ENCODE measurements around the gene TMEM100.

DNA sequence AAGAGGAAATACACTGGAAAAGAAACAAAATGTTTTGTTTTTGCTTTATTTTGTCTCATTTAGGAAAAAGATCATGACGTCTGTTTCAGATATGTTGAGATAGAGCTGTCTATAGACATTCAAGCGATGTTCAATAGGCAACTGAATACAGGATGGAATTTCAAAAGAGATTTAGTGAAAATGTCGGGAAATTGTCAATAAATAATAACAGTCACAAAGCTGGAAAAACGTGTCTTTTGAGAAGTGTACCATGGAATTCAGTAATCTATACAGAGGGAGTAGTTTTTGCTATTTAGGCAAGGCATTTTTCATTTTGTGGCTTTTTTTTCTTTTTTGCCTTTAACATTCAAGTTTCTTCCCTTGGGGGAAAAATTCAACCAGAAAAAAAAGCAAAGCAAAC, 33.0 kb downstream of the TMEM100 start:
- TF ChIP-seq, protein P1, sequence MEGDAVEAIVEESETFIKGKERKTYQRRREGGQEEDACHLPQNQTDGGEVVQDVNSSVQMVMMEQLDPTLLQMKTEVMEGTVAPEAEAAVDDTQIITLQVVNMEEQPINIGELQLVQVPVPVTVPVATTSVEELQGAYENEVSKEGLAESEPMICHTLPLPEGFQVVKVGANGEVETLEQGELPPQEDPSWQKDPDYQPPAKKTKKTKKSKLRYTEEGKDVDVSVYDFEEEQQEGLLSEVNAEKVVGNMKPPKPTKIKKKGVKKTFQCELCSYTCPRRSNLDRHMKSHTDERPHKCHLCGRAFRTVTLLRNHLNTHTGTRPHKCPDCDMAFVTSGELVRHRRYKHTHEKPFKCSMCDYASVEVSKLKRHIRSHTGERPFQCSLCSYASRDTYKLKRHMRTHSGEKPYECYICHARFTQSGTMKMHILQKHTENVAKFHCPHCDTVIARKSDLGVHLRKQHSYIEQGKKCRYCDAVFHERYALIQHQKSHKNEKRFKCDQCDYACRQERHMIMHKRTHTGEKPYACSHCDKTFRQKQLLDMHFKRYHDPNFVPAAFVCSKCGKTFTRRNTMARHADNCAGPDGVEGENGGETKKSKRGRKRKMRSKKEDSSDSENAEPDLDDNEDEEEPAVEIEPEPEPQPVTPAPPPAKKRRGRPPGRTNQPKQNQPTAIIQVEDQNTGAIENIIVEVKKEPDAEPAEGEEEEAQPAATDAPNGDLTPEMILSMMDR (IDR thresholded peaks at IDR 0.05) = no peak
- no peak for TF ChIP-seq POLR2A (IDR thresholded peaks at IDR 0.05)

Measured in uterus (tissue), 2 donors.